ENCODE measurements around the gene STK24.
A peak's percentile ranks its signal among the peaks of the same experiment; 100 is the strongest.

STK24 gene

GRCh38 chr13:98563071-98563470, 13.8 kb downstream of the STK24 start:
- H3K9me3 Mint-ChIP-seq: peaks cover 7% of the 10 kb centered on the region
- H3K4me1 Mint-ChIP-seq: peaks cover 81% of the 10 kb centered on the region
- peaks cover 55% of the 10 kb centered on the region for H3K36me3 Mint-ChIP-seq (ENCODE audit: low read depth)
- no peak overlapping the region for H3K4me3 Mint-ChIP-seq
- H3K27me3 Mint-ChIP-seq (ENCODE audit: low read depth, poor library complexity): no peaks in the 10 kb centered on the region
- DNase-seq: no peak
- no peak for TF ChIP-seq CTCF (IDR thresholded peaks at IDR 0.05)
- H3K27ac Mint-ChIP-seq: no peak overlapping the region

- peaks cover 8% of the 10 kb centered on the region for H3K9me3 Mint-ChIP-seq
- peaks cover 82% of the 10 kb centered on the region for H3K4me1 Mint-ChIP-seq
- TF ChIP-seq CTCF (IDR thresholded peaks at IDR 0.05): no peak
- peaks cover 53% of the 10 kb centered on the region for H3K36me3 Mint-ChIP-seq (ENCODE audit: low read depth)
- no peak overlapping the region for H3K27ac Mint-ChIP-seq
- H3K27me3 Mint-ChIP-seq (ENCODE audit: low read depth, poor library complexity): no peaks in the 10 kb centered on the region
- DNase-seq: no peak
- H3K4me3 Mint-ChIP-seq: no peak overlapping the region
Measured at GRCh38 chr13:98559169-98559568, 17.7 kb downstream of the STK24 start.

- Mint-ChIP-seq H3K4me3 (no peak overlapping the region), H3K27ac (peak overlapping the region; percentile 77)
Measured at GRCh38 chr13:98557937-98558792, 18.7 kb downstream of the STK24 start.

GRCh38 chr13:98556968-98557631, 19.8 kb downstream of the STK24 start:
- H3K4me3 Mint-ChIP-seq: no peak overlapping the region
- H3K4me1 Mint-ChIP-seq: peaks cover 85% of the 10 kb centered on the region
- DNase-seq: no peak
- H3K9me3 Mint-ChIP-seq: peaks cover 10% of the 10 kb centered on the region
- H3K36me3 Mint-ChIP-seq (ENCODE audit: low read depth): peaks cover 60% of the 10 kb centered on the region
- peak overlapping the region; percentile 75 for H3K27ac Mint-ChIP-seq
- H3K27me3 Mint-ChIP-seq (ENCODE audit: low read depth, poor library complexity): peaks cover 2% of the 10 kb centered on the region
- TF ChIP-seq CTCF (IDR thresholded peaks at IDR 0.05): no peak

More at GRCh38 chr13:98557937-98558792, 18.7 kb downstream of the STK24 start:
- no peak for DNase-seq
- Mint-ChIP-seq H3K4me1 (peaks cover 84% of the 10 kb centered on the region), H3K9me3 (peaks cover 8% of the 10 kb centered on the region), H3K27me3 (ENCODE audit: low read depth, poor library complexity) (peaks cover 2% of the 10 kb centered on the region), H3K36me3 (ENCODE audit: low read depth) (peaks cover 57% of the 10 kb centered on the region)
- TF ChIP-seq CTCF (IDR thresholded peaks at IDR 0.05): no peak

GRCh38 chr13:98556142-98556816, 20.6 kb downstream of the STK24 start:
- Mint-ChIP-seq H3K9me3 (peaks cover 18% of the 10 kb centered on the region), H3K27ac (no peak overlapping the region), H3K4me1 (peaks cover 79% of the 10 kb centered on the region), H3K27me3 (ENCODE audit: low read depth, poor library complexity) (peaks cover 2% of the 10 kb centered on the region), H3K4me3 (no peak overlapping the region), H3K36me3 (ENCODE audit: low read depth) (peaks cover 65% of the 10 kb centered on the region)
- DNase-seq: no peak
- no peak for TF ChIP-seq CTCF (IDR thresholded peaks at IDR 0.05)

Data from nephron progenitor cell (in vitro differentiated cells).